ENCODE measurements around the gene CLSTN3.
"Not testable (repeated sequence)": the region's sequence is repeated elsewhere in the genome, so short reads cannot be mapped to it uniquely, and the experiment has no call there.

Gene CLSTN3

DNA sequence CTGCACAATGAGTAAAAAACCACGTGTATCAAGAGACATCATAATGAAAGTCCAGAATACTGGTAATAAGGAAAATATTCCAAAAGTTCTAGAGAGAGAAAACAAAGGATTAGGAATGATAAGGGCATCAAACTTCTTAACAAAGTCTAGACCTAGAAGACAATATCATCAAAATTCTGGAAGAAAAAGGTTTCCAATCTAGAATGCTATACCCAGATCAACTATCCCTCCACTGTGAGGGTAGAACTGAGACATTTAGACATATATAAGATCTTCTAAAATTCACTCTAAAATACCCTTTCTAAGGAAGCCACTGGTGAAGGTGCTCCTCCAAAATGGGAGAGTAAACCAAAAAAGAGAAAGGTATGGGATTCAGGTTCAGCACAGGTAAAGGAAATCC is 24.1 kb upstream of the CLSTN3 start:
- DNase-seq: no peak

- not testable (repeated sequence) for DNase-seq
Observed at GRCh38 chr12:7107181-7107580, 23.0 kb upstream of the CLSTN3 start.

GRCh38 chr12:7107636-7108002 is 22.6 kb upstream of the CLSTN3 start:
- DNase-seq: no peak

GRCh38 chr12:7108003-7108795 is 22.0 kb upstream of the CLSTN3 start:
- peak; percentile 43 to 59 for DNase-seq

GRCh38 chr12:7108796-7109571 is 21.2 kb upstream of the CLSTN3 start, which contains the start of gene C1RL:
Gene C1RL (minus strand): TSS chr12:7109214. CDS start chr12:7109180, 34 bp downstream.
- peak; percentile 72 to 76 for DNase-seq

DNA sequence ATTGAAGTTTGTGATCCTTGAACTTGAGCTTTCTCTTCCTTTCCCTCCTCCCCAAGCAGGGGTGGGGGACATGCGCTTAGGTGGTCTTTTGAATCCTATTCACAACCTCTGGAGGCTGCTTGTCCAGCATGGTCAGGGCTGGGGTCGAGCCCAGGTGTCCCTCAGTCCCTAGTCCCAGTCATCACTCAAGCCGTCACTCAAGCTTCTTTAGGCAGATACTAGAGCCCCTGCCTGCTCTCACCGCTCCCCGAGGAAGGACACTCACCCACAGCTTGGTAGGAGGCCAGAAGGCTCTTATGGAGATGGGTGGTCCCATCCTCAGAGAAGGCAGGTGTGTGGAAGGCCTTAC is 20.6 kb upstream of the CLSTN3 start:
- DNase-seq: no peak

DNA sequence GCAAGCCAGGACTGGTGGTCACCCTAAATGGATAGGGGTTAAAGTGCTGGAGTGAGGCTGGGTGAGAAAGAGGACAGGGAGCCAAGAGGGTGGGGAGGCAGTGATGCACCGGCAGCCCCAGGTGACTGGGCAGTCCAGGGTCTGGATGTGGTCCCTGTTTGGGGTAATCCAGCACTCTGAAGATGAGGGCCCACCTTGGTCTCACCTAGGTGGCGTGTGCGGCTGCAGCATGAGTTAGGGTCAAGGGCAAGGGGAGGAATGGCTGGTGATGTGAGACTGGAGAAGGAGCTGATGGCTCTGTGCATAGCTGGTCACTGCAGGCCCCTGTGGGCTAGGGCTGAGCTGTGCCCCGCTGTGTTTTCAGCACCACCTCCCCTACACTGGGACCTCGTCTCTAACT is 19.5 kb upstream of the CLSTN3 start:
- DNase-seq: no peak

DNA sequence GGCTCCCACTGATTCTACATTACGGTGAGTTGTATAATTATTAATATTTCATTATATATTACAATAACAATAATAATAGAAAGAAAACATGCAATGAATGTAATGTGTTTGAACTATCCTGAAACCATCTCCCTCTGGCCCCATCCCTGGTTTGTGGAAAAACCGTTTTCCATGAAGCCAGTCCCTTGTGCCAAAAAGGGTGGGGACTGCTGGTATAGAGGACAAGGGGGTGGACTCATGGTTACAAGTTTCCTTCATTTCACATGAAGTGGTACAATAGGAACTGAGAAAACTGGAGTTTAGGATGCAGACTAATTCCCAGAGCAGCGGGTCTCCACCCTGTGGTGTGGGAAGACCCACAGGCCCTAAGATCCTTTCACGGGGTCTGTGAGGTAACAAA is 18.1 kb upstream of the CLSTN3 start:
- no peak for DNase-seq

- DNase-seq: no peak
Observed at GRCh38 chr12:7113389-7113871, 16.7 kb upstream of the CLSTN3 start.

DNA sequence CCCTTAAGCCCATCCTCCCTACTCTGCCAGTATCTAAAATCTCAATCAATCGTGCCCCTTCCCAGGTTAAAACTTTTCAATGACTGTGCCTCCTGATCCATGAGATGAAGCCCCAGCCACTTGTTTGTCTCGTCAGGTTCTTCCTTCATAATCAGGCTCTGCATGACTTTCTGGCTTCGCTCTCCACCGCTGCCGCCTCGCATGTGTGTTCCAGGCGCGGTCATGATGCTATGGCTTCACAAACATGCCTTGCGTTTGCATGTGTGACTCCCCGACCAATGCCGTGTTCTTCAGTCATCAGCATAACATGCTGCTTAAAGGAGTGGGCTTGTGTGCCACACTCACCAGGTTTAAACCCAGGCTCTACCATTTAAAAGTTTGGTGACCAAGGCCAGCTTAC is 16.2 kb upstream of the CLSTN3 start:
- DNase-seq: no peak

DNA sequence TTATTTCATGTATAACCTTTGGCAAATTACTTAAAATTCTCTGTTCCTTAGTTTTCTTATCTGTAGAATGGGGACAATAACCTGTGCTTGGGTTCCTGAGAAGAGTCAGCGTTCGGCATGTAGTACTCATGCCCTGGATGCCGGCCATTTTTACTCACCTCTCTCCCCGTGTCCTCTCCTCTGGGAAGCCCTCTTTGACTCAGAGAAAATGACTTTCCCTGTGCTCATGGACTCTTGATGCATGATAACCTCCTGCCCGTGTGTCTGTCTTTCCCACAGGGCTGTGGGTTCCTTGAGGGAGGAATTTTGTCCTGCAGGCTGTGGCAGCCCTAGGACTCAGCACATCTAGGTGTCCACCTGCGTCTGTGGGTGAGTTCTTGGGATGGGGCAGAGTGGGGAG is 15.3 kb upstream of the CLSTN3 start:
- DNase-seq: no peak

DNA sequence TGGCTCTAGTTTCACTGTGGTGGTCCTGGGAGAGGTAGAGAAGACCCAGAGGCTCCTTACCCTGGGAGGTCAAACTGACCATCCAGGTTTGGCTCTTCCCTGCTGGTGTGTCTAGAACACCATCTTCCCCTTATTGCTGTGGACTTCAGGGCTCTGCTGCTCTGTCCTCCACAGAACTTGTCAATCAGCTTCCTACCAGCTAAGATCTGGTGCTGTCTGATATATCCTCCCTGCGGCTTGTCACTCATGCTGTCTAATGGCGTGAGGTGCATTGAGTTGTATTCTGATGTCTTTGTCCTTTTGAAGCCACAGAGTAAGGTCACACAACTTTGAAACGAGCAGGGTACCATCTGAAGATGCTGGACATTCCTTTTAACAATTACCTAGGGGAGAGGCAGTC is 14.0 kb upstream of the CLSTN3 start:
- no peak for DNase-seq

DNA sequence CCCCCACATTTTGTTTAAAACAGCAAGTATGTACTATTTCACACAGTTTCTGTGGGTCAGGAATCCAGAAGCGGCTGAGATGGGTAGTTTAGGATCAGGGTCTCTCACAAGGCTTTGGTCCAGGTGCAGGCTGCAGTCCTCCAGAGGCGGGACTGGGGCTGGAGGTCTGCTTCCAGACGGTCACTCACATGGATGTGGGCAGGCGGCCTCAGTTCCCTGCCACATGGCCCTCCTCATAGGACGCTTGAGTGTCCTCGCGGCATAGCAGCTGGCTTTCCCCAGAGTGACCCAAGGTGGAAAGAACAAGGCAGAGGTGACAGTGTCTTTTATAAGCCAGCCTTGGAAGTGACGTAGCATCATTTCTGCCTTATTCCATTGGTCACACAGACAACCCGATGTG is 13.3 kb upstream of the CLSTN3 start:
- DNase-seq: no peak

- no peak for DNase-seq
Observed at GRCh38 chr12:7117670-7118069, 12.5 kb upstream of the CLSTN3 start.

DNA sequence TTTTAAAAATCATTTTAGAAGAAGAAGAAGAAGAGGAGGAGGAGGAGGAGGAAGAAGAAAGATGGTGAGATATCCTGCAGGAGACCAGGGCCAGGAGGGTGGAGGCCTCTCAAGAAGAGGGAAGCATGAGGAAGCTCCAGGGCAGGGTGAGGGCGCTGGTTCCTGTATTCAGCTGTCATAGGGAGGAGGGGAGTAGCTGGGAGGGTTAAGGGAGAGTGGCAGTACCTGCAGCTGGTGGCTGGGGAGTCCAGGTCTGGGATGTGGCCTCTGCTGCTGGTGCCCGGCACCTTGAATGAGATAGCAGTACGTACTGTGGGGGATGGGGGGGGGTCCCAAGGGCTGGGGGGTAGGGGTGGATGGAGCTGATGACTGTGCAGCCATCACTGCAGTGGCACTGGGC is 11.3 kb upstream of the CLSTN3 start:
- DNase-seq: no peak

- DNase-seq: no peak
Observed at GRCh38 chr12:7120166-7120565, 10.0 kb upstream of the CLSTN3 start.

- no peak for DNase-seq
Observed at GRCh38 chr12:7121324-7121723, 8.8 kb upstream of the CLSTN3 start.

DNA sequence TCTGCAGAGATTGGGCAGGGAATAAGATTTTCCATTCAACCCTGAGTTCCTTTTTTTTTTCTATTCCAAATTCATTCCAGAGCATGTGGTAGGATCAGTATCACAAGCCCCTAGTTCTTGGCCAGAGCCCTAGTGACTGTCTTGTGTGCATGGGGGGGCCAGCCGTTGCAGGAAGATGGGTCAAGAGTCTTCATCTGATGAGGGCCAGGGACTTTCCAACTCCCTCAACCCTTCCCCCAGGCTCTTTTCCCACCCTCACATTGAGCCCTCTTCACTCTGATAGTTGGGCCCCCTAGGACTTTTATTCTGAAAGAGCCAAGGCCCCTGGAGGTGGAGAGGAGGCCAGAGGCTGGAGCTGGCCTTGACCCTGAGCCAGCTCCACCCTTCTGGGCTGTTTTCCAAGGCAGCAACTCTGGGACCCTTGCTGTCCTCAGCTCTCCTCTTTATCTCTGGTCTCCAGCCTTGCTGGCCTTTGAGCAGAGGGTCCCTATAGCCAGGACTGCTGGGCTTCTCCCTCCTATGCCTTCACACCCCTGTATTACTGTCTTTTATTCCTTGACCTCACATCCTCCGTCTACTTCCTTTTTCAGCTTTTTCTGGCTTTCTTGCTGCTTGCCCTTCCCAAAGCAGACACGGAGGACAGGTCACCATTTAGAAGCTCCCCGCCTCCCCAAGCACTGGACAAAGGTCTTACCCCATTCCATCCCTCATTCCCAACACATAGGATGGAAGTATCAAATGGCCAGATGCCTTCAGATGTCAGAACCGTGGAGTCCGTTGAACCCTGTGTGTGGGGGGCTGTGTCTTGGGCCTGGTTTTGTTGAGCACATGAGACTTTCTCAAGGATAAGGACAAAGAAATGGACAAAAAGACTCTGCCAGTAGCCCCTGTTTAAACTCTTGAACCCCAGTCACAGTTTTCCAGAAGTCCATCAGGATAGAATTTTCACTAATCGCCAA is 7.1 kb upstream of the CLSTN3 start:
- DNase-seq: no peak

- no peak for DNase-seq
Observed at GRCh38 chr12:7123806-7124522, 6.2 kb upstream of the CLSTN3 start.

DNA sequence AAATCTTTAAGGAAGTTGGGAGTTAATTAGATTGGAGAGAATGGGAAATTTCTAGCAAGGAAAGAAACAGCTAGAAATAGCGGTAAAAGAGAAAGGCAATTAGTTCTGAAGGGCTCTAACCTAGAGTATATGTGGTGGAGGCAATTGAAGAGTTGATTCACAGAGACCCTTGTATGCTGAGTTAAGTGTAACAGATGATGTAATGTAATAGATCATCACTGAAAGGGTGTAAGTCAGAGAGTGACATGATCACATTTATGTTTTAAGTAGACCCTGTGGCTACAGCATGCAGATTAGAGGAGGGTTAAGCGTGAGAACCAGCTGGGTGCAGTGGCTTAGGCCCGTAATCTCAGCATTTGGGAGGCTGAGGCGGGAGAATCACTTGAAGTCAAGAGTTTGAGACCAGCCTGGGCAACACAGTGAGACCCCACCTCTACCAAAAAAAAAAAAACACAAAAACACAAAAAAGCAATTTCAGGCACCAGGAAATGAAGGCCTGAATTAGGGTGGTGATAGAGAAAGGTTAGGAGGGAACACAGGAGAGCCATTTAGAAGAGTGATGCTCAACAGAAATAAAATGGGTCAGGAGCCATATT is 4.4 kb upstream of the CLSTN3 start:
- no peak for DNase-seq

DNA sequence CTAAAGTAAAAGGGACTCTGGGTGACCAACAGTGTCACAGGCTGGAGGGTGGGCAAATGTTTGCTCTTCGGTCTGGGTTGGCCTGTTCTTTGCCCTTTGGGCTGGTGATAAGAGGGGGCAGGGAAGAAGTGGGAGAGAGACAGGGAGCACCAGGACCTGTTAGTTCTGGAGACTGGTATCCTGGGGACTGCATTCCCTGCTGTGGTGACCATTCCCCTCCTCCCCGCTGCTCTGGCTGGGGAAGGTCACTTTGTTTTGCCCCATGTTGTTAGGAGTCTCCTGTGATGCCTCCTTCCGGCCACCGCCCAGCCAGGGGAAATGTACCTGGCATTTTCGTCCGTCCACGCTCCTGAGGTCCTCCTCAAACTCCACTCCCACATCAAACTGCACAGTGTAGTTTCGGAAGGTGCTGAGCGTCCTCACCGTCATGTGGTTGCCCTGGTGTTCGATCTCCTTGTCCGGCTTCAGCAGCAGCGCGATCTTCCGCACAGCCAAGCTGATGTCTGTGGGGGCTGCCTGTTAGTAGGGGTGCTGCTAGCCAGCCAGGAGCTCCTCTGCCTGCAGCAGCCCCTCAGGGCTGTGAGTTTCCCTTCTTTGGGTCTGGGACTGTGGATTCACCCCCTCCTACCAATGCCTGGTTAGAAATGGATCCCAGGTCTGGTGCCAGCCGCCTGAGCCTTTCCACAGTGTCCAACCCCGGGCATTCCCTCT is 2.1 kb upstream of the CLSTN3 start:
- no peak for DNase-seq

Measured in NCI-H1930 (cell line).